GM20000 (cell line): ENCODE results near the gene PSMG1.

Experiments used
- DNase-seq: peaks from one replicate; pipeline ENCODE4 v3.0.0; 2012; ENCODE audit warnings: low spot score
- TF ChIP-seq, protein P1 (sequence below): IDR thresholded peaks from 2 replicates; pipeline ENCODE4 v1.5.1; 2012; ENCODE audit warnings: mild to moderate bottlenecking, control low read depth; ENCODE audit errors: extremely low read depth, missing control alignments

PSMG1 gene

DNA sequence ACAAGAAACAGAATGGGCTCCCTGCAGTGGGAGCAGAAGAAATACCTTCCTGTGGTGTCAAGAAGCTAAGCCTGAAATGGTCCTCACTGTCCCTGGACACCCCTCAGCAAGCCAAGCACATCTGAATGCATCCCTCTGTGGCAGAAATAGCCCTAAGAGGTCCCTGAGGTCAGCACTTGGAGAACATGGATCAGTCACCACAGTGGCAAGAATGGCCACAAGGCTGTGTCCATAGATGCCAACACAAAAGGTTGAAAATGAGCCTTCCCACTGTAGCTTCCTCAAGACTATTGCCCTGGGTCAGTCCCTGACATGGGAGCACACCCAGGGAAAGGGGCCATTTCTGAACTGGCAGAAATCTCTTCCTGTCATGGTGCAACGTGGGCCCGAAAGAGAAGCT is 27.7 kb downstream of the PSMG1 start:
- no peak for DNase-seq

DNA sequence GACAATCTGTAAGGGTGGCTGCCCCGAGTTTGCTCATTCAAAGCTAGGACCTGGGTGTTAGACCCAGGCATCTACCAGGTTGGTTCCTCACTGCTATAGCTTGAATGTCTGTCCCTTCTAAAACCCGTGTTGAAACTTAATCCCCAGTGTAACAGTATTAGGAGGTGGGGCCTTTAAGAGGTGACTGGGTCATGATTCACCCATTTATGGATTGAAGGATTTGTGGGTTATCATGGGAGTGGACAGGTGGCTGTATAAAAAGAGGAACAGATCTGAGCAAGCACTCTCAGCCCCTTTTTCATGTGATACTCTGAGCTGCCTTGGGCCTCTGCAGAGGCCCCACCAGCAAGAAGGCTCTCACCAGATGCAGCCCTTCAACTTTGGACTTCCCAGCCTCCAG is 29.4 kb downstream of the PSMG1 start:
- TF ChIP-seq, protein P1, sequence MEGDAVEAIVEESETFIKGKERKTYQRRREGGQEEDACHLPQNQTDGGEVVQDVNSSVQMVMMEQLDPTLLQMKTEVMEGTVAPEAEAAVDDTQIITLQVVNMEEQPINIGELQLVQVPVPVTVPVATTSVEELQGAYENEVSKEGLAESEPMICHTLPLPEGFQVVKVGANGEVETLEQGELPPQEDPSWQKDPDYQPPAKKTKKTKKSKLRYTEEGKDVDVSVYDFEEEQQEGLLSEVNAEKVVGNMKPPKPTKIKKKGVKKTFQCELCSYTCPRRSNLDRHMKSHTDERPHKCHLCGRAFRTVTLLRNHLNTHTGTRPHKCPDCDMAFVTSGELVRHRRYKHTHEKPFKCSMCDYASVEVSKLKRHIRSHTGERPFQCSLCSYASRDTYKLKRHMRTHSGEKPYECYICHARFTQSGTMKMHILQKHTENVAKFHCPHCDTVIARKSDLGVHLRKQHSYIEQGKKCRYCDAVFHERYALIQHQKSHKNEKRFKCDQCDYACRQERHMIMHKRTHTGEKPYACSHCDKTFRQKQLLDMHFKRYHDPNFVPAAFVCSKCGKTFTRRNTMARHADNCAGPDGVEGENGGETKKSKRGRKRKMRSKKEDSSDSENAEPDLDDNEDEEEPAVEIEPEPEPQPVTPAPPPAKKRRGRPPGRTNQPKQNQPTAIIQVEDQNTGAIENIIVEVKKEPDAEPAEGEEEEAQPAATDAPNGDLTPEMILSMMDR = no peak
- DNase-seq = no peak

More for the DNA sequence above, 27.7 kb downstream of the PSMG1 start:
- TF ChIP-seq, protein P1 = no peak

DNA sequence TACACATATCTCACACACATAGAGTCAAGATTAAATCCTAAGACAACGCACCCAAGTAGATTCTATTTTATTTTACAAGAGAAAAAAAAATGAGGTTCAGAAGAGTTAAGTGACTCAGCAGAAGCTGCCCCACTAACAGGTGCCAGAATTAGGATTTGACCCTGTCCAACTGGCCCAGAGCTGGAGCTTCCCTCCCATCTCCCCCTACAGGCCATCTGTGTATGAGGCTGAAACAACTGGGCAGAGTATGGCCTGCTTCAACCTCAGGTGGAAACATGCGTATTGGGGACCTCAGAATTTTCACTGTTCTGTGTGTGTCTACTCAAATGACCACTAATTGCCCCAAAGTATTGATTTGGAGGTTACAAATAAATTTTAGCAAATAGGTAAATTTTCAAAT is 29.9 kb downstream of the PSMG1 start:
- TF ChIP-seq, protein P1 = peak; percentile 13
- DNase-seq = no peak

DNA sequence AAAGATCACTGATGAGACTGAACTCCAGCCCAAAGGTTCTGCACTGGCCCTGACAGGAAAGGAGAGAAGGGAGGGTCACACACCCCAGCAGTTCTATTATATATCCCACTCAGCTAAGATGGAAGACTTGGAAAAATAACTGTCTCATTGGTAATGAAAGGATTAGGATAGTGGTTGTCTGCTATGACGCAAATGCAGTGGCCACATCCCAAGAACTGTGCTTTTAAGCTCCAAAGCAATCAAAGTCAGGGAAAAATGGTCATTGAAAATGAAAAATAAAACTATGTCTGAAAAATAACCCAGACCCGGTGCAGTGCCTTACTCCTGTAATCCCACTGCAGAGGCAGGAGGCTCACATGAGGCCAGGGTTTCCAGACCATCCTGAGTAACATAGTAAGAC is 31.0 kb downstream of the PSMG1 start:
- no peak for DNase-seq
- TF ChIP-seq, protein P1 = no peak

DNA sequence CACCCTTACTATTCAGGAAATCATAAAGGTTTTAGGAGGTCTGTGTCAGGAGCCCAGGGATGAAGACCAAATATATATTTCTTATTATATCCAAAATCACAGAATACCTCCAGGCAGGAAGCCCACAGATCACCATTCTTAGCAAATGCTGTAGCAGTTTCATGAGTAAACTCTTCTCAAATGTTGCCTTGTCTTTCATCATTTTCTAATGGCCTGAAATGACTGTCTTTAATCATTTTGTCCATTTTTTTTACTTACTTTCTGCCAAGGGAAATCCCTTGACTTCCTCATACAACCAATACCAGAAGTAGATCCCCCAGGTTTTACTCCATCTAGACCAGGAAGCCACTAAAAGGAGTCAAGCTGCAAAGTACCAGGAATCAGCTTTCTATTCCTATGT is 32.4 kb downstream of the PSMG1 start:
- no peak for DNase-seq
- TF ChIP-seq, protein P1 = no peak

DNA sequence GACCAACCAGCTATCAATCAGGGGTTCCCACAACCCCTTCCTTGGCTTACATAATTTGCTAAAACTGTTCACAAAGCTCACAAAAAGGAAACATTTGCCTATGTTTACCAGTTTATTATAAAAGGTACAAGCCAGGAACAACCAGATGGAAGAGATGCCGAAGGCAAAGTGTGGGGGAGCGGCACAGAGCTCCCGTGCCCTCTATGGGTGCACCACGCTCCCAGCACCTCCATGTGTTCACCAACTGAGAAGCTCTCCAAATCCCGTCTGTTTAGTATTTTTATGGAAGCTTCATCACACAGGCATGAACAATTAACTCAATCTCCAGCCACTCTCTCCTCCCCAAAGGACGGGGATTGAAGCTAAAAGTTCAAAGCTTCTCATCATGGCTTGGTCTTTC is 32.9 kb downstream of the PSMG1 start:
- DNase-seq = no peak
- TF ChIP-seq, protein P1 = no peak

DNA sequence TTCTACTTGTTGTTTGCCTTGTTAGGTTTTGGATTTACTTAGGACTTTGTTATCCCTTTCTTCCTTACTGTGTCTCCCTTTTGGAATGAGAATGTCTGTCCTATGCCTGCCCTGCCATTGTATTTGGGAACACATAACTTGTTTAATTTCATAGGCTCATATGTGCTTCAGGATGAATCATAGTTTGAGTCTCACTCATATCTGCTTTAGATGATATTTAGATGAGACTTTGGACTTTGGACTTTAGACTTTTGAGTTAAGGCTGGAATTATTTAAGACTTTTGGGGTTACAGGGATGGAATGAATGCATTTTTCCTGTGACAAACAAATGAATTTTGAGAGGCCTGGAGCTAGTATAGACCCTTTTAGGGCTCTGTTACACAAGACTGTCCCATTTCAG is 33.4 kb downstream of the PSMG1 start:
- TF ChIP-seq, protein P1 = no peak
- no peak for DNase-seq
